ENCODE measurements around the gene MMP3.

Gene MMP3

GRCh38 chr11:102831489-102832440 lies 11.6 kb downstream of the MMP3 start:
- DNase-seq: no peak

DNA sequence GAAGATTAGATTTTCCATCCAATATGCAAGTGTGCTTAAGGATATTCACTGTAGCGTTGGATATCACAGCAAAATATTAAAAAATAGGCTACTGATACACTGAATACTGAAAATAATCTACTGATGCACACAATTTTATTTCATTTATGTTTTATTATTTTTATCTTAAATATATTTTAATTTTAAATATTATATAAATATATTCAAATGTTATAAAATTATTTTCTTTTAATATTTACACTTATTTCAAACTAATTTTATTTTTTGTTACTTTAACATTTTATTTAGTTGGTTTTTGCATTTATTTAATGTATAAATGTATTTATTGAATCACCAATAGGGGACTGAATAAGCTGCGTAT lies 12.3 kb downstream of the MMP3 start:
- DNase-seq: no peak

DNA sequence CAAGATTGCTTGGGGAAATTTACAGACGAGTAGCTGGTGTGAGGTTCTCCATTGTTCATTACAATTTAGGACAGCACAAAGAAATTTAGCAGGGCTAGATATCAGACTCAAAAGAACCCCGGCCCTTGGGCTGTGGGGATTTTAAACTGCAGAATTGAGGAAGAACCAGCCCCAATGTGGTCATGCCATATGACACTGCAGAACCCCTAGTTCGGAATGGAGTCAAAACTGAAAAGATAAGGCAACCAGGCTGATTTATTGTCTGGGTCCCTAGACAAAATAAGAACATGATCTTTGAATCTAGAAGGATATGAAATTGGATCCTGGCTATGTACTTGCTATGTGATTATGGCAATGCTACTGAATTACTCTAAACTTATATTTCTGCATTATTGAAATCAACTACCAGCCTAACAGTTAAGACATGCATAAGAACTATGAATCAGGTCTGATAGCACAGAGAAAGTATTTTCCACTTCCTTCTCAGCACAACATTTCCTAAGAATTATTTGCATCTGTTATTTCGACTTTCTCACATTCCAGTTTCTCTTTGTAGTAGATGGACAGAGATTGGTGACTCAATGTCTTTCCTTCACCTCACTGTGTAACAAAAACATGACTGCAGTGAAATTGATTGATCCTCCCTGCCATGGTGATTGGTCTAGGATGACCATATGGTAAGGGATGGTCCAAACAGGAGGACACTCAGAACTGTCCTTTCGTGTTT lies 13.2 kb downstream of the MMP3 start:
- DNase-seq: no peak

DNA sequence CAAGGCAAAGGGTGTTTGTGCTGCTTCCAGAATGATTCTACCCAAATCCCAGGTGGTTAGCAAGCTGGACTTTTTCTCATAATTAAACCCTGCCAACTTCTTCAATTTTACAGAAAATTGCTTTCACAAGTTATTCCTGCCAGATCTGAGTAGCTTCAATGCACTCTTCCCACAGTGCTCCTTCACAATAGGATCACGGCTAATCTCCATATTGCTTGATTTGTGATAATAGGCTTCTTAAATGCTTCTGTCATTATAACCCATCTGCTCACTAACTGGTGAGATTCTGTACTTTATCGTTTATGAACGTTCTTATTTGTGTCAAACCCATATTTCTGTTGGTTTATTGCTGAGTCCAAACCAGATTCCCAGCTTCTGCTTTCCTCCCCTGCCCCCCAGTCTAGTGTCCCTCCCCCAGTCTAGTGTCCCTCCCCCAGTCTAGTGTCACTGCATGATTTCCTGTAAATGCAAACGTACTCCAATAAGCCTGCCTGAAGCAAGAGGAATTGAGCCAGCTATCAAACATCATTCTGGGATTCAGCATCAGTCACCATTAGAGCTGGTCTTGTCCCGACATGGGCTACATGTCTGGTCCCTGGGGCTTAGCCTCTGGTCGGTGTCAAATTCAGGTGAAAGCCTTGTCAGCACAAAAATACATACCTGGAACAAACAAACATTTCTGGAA lies 14.0 kb downstream of the MMP3 start:
- no peak for DNase-seq

- DNase-seq: no peak
These were observed 18.9 kb downstream of the MMP3 start for GRCh38 chr11:102824556-102824955.

DNA sequence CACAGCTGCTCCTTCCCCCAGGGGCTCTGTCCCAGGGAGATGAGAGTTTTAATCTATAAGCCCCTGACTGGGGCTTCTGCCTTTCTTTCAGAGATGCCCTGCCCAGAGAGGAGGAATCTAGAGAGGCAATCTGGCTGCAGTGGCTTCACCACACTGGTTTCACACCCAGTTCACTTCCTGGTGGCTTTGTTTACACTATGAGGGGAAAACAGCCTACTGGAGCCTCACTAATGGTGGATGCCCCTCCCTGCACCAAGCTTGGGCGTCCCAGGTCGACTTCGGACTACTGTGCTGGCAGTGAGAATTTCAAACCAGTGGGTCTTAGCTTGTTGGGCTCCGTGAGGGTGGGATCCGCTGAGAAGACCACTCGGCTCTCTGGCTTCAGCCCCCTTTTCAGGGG lies 23.9 kb downstream of the MMP3 start:
- DNase-seq: no peak

GRCh38 chr11:102813484-102813883 lies 29.9 kb downstream of the MMP3 start:
- no peak for DNase-seq

DNA sequence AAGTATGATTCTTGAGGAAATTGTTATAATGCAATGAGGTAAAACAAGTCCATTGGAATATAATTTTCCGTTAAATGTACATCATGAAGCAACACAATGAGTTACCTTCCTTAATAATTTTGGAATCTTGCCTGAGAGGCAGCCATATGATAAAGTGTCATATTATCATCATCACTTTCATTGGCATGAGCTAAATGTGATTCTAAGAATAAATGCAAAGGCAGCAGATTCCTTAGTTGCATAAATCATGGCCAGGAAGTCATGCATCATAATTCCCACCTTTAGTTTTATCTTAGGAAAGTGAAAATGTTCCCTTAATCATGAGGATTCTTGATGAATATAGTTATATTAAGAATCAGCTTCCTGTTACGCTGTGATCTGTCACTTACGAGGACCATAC lies 31.2 kb downstream of the MMP3 start:
- no peak for DNase-seq

DNA sequence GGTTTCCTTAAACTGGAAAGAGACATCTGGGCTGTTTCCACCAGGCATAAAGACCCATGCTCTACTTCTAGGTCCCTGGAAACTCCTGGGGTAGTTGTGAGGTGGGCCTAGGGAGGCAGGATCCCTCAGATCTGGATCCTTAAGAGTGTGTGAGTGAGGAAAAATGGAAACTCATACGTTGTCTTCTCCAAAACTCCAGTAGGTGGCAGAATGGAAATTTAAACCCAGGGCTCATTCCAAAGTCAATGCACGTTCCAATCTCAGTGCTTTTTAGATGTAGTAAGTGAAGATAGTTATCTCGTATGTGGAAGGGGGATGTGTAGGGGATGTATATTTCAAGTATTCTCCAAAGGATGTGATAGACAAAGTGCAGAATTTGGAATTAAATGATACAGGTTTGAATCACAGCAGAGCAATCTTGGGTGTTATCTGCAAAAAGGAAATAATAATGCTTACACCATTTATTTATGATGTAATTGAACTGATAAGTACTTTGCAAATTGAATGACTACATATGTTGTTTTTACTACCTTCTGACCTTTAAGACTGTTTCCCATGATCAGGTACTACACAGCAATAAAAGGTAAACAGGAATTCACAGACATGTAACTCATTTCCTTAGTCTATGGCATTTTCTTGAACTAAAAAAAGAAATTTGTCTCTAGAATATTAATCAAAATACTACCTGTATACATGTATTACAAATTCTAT lies 32.3 kb downstream of the MMP3 start:
- DNase-seq: no peak

DNA sequence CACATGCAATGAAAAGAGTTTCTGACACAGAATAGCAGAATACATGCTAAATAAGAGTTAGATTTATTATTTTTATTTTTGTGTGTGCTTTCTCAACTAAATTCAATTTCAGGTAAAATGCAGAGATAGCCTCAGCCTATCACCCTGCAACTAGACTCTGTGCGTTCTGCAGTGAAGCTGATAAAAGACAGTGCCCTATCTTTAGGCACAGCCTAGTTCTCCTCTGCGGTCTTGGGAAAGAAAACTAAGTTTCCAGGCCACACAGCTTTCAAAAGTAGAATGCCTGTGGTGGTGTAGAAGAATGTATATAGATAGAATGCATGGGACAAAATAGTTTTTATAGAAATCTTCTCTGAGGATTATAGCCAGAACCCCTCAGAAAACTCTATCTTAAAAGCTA lies 33.4 kb downstream of the MMP3 start:
- no peak for DNase-seq

DNA sequence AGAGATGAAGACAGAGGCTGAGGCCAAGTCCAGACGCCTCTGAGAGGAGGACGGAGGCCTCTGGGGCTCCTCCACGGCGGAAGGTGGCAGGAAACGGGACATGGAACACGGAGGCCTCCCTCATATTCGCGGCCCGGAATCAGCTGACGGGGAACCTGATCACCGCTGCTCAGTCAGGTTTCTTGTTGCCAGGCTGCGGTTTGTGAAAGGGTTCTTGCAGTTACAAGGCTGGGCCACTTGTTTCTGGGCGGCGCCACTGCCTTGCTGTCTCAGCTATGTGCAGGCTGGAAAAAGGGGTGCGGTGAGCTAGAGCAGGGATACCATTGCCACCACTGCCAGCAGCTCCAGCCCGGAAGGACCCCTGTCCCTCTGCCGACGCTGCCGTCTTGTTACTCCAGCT lies 35.5 kb downstream of the MMP3 start:
- no peak for DNase-seq

GRCh38 chr11:102806296-102806695 lies 37.1 kb downstream of the MMP3 start:
- DNase-seq: no peak

GRCh38 chr11:102802341-102802740 lies 41.1 kb downstream of the MMP3 start:
- no peak for DNase-seq

DNA sequence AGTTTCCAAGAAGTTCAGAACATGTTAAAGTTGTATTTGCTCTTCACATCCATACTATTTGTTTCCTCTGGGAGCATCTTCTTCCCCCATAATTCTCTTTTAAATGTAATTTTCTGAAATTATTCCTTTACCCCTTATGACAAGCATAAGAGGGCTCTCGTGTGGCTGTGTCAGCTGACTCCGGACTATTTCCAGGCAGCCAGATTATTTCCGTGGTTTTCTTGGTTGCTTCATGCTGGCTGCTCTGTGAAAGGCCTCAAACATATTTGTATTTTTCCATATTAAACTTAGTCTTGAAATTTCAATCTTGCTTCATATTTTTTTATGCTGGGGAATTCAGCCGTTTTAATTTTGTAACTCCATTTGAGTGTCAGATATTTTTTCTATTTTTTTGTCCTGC lies 42.6 kb downstream of the MMP3 start:
- DNase-seq: no peak

- no peak for DNase-seq
These were observed 43.6 kb downstream of the MMP3 start for GRCh38 chr11:102799681-102800340.

DNA sequence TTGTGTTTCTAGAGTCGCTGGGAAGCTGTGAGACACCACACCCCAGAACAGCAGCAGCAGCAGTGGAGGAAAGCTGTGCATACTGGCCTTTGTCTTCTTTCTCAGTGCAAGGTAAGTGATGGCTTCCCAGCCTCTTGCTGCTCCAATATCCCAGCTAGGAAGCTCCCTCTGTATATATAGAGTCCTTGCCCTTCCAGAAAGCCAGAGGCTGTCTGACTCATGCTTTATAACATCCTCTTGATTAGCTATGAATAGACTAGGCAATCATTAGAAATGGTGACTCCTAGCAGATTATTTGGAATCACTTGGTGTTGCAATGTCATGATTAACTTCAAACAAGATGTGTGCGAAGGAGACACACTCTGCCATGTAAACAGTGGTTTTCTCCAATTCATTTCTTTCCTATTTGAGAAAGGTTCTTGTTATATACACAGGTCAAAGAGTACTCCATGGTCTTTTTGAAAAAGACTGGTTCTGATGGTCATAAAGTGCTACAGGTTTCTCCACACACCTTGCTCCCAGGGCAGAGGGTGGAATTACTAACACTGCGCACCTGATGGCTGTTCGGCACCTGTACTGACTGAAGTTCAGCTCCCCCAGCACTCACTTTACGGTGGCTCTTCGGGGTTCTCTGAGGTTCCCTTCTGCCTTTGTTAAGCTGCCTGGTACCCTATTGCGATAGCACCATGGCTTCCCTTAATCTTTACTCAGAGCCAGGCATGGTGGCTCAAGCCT lies 45.2 kb downstream of the MMP3 start, which contains the start of gene MMP1:
TSS of gene MMP1 (minus strand) at position 149 of the 735 bp plus-strand sequence. CDS start at position 81, 68 bp downstream.
- DNase-seq: no peak

- no peak for DNase-seq
These were observed 49.0 kb downstream of the MMP3 start for GRCh38 chr11:102794382-102794781.

GRCh38 chr11:102793677-102794290 lies 49.6 kb downstream of the MMP3 start:
- DNase-seq: no peak

- DNase-seq: no peak
These were observed 50.8 kb downstream of the MMP3 start for GRCh38 chr11:102792604-102793003.

GRCh38 chr11:102791271-102792036 lies 52.0 kb downstream of the MMP3 start:
- no peak for DNase-seq
